ENCODE measurements around the gene IRX4.

IRX4 gene

GRCh38 chr5:1827886-1828397, 54.8 kb downstream of the IRX4 start:
- no peak overlapping the region for H3K4me3 Mint-ChIP-seq
- H3K4me1 Mint-ChIP-seq = no peaks in the 10 kb centered on the region
- H3K27ac Mint-ChIP-seq = no peak overlapping the region
- H3K36me3 Mint-ChIP-seq = peaks cover 3% of the 10 kb centered on the region
- CTCF ChIA-PET = no interaction called here
- peaks cover 4% of the 10 kb centered on the region for H3K27me3 Mint-ChIP-seq
- peak; percentile 29 for DNase-seq
- no peaks in the 10 kb centered on the region for H3K9me3 Mint-ChIP-seq

Measured in activated naive CD4-positive, alpha-beta T cell treated with anti-CD3 and anti-CD28 coated beads, Interleukin-2, amount 10 ng/mL, durations not matched to agents 7 days and 5 days (primary cell).